ENCODE measurements around the gene ZC3H7A. TPM values are rescaled to one million over a fixed set of nuclear protein-coding genes. Genes with fewer than 3 reads are reported as not detected.

Gene ZC3H7A
- total and polyA plus RNA-seq, 2 donors (not counting 1 experiment from before 2014, with no cell fraction given), result 48.9 to 52.8 TPM

GRCh38 chr16:11722468-11722808 is 74.6 kb downstream of the ZC3H7A start:
- Histone ChIP-seq H4K20me1 (ENCODE audit: control insufficient read depth, extremely low read depth, insufficient read depth, low read length) (no peaks in the 10 kb centered on the region), H3K4me1 (ENCODE audit: control insufficient read depth, extremely low read depth, insufficient read depth, low read length) (no peaks in the 10 kb centered on the region), H3K27me3 (ENCODE audit: control insufficient read depth, insufficient read depth, low read length) (no peaks in the 10 kb centered on the region), H3K9ac (ENCODE audit: insufficient read depth, low read length) (no peak overlapping the region), H3K36me3 (ENCODE audit: control insufficient read depth, insufficient read depth, low read length) (peaks cover 2% of the 10 kb centered on the region), H3K27ac (ENCODE audit: insufficient read depth, low read length) (no peak overlapping the region), H3K9me3 (ENCODE audit: control insufficient read depth, insufficient read depth, low read depth, low read length) (no peaks in the 10 kb centered on the region), H3K4me2 (ENCODE audit: extremely low read depth, insufficient read depth, low read length) (no peak overlapping the region), H2AFZ (ENCODE audit: low read length) (no peak overlapping the region), H3K4me3 (replicated peaks in 1 of 4; ENCODE audit: control extremely low read depth in 1 of 4, insufficient read depth in 1 of 4, low read depth in 3 of 4, low read length in 4 of 4) (no peak overlapping the region), H3K79me2 (ENCODE audit: control insufficient read depth, insufficient read depth, low read length) (no peaks in the 10 kb centered on the region)
- no peak for TF ChIP-seq CTCF (conservative IDR thresholded peaks at IDR 0.05 in 1 of 2, IDR thresholded peaks at IDR 0.05 in 1 of 2; ENCODE audit: low read depth in 1 of 2, low read length in 2 of 2)
- TF ChIP-seq EZH2 (IDR thresholded peaks at IDR 0.05; ENCODE audit: low read length, missing control alignments), result no peak
- DNase-seq (ENCODE audit: low read depth in 2 of 2), result no peak

- H3K4me3 ChIP-seq (replicated peaks in 1 of 4; ENCODE audit: control extremely low read depth in 1 of 4, insufficient read depth in 1 of 4, low read depth in 3 of 4, low read length in 4 of 4), result no peak overlapping the region
- H2AFZ ChIP-seq (ENCODE audit: low read length), result no peak overlapping the region
- H3K79me2 ChIP-seq (ENCODE audit: control insufficient read depth, insufficient read depth, low read length), result no peaks in the 10 kb centered on the region
- no peak overlapping the region for H3K27ac ChIP-seq (ENCODE audit: insufficient read depth, low read length)
- peaks cover 2% of the 10 kb centered on the region for H3K36me3 ChIP-seq (ENCODE audit: control insufficient read depth, insufficient read depth, low read length)
- no peak overlapping the region for H3K4me2 ChIP-seq (ENCODE audit: extremely low read depth, insufficient read depth, low read length)
- H3K4me1 ChIP-seq (ENCODE audit: control insufficient read depth, extremely low read depth, insufficient read depth, low read length), result no peaks in the 10 kb centered on the region
- H3K9me3 ChIP-seq (ENCODE audit: control insufficient read depth, insufficient read depth, low read depth, low read length), result no peaks in the 10 kb centered on the region
- no peak for TF ChIP-seq EZH2 (IDR thresholded peaks at IDR 0.05; ENCODE audit: low read length, missing control alignments)
- no peak for TF ChIP-seq CTCF (conservative IDR thresholded peaks at IDR 0.05 in 1 of 2, IDR thresholded peaks at IDR 0.05 in 1 of 2; ENCODE audit: low read depth in 1 of 2, low read length in 2 of 2)
- no peak overlapping the region for H3K9ac ChIP-seq (ENCODE audit: insufficient read depth, low read length)
- H4K20me1 ChIP-seq (ENCODE audit: control insufficient read depth, extremely low read depth, insufficient read depth, low read length), result no peaks in the 10 kb centered on the region
- H3K27me3 ChIP-seq (ENCODE audit: control insufficient read depth, insufficient read depth, low read length), result no peaks in the 10 kb centered on the region
- no peak for DNase-seq (ENCODE audit: low read depth in 2 of 2)
Observed at GRCh38 chr16:11721781-11722467, 75.1 kb downstream of the ZC3H7A start.

- Histone ChIP-seq H3K9me3 (ENCODE audit: control insufficient read depth, insufficient read depth, low read depth, low read length) (no peaks in the 10 kb centered on the region), H3K4me2 (ENCODE audit: extremely low read depth, insufficient read depth, low read length) (no peak overlapping the region), H3K79me2 (ENCODE audit: control insufficient read depth, insufficient read depth, low read length) (no peaks in the 10 kb centered on the region), H2AFZ (ENCODE audit: low read length) (no peak overlapping the region), H3K9ac (ENCODE audit: insufficient read depth, low read length) (no peak overlapping the region), H3K4me3 (replicated peaks in 1 of 4; ENCODE audit: control extremely low read depth in 1 of 4, insufficient read depth in 1 of 4, low read depth in 3 of 4, low read length in 4 of 4) (no peak overlapping the region), H3K36me3 (ENCODE audit: control insufficient read depth, insufficient read depth, low read length) (peaks cover 2% of the 10 kb centered on the region), H3K27ac (ENCODE audit: insufficient read depth, low read length) (no peak overlapping the region), H3K27me3 (ENCODE audit: control insufficient read depth, insufficient read depth, low read length) (no peaks in the 10 kb centered on the region), H3K4me1 (ENCODE audit: control insufficient read depth, extremely low read depth, insufficient read depth, low read length) (no peaks in the 10 kb centered on the region), H4K20me1 (ENCODE audit: control insufficient read depth, extremely low read depth, insufficient read depth, low read length) (no peaks in the 10 kb centered on the region)
- TF ChIP-seq CTCF (conservative IDR thresholded peaks at IDR 0.05 in 1 of 2, IDR thresholded peaks at IDR 0.05 in 1 of 2; ENCODE audit: low read depth in 1 of 2, low read length in 2 of 2) (no peak), EZH2 (IDR thresholded peaks at IDR 0.05; ENCODE audit: low read length, missing control alignments) (no peak)
- no peak for DNase-seq (ENCODE audit: low read depth in 2 of 2)
Observed at GRCh38 chr16:11719762-11720161, 77.3 kb downstream of the ZC3H7A start.
